H1 (cell line): ENCODE measurements around the gene TNIK. TPM values are rescaled to one million over a fixed set of nuclear protein-coding genes. Genes with fewer than 3 reads are reported as not detected.
A peak's percentile ranks its signal among the peaks of the same experiment; 100 is the strongest.

Experiments
- CTCF ChIA-PET: fragments of 300-600 bp; sonication (Branson Sonifier 250); formaldehyde crosslinking; loops from one replicate; lab custom pipeline; 2021; ENCODE audit not compliant: partially characterized antibody; lab: Charles Lee
- POLR2A ChIA-PET: fragments of 300-600 bp; sonication (Branson Sonifier 250); formaldehyde crosslinking; loops from one replicate; lab custom pipeline; 2021; ENCODE audit warnings: inconsistent platforms; ENCODE audit not compliant: partially characterized antibody; lab: Charles Lee
- DNase-seq, 2 experiments: peaks; one replicate each; pipeline versions ENCODE4 v3.0.0 to v3.0.0-alpha.2; 2010 to 2022; ENCODE audit warnings: low spot score in 2 of 2, low read depth in 1 of 2, mixed read lengths in 1 of 2
- FAIRE-seq: peaks from 2 replicates; lab custom pipeline; 2011; peaks lifted over from hg19 to GRCh38; lab: Jason Lieb, UNC
- H2AFZ ChIP-seq: 2 replicates; pipeline ENCODE4 v1.8.1; 2012; ENCODE audit warnings: low read length, inconsistent platforms
- H2AK5ac ChIP-seq: 2 replicates; pipeline ENCODE4 v1.6.1; 2013; ENCODE audit warnings: low read depth, low read length
- H2BK120ac ChIP-seq: replicated peaks from 2 replicates; pipeline ENCODE3; 2013; ENCODE audit warnings: low read depth, low read length, inconsistent platforms
- H2BK12ac ChIP-seq: 2 replicates; pipeline ENCODE4 v1.6.1; 2013; ENCODE audit warnings: low read depth, low read length
- H2BK15ac ChIP-seq: 2 replicates; pipeline ENCODE4 v1.6.1; 2013; ENCODE audit warnings: low read length
- H2BK20ac ChIP-seq: 2 replicates; pipeline ENCODE4 v1.6.1; 2013; ENCODE audit warnings: low read length
- H2BK5ac ChIP-seq: 2 replicates; pipeline ENCODE4 v1.6.1; 2013; ENCODE audit warnings: low read depth, low read length
- H3K14ac ChIP-seq: 2 replicates; pipeline ENCODE4 v1.6.1; 2013; ENCODE audit warnings: inconsistent platforms; ENCODE audit not compliant: insufficient read length
- H3K18ac ChIP-seq: 2 replicates; pipeline ENCODE4 v1.6.1; 2013; ENCODE audit warnings: low read length; ENCODE audit errors: extremely low read depth
- H3K23ac ChIP-seq: 2 replicates; pipeline ENCODE4 v1.6.1; 2013; ENCODE audit warnings: inconsistent platforms; ENCODE audit not compliant: insufficient read length
- H3K23me2 ChIP-seq: 2 replicates; pipeline ENCODE4 v1.6.1; 2013; ENCODE audit warnings: low read depth, low read length
- H3K27ac ChIP-seq: 2 replicates; pipeline ENCODE4 v1.6.1; 2011; ENCODE audit warnings: low read depth, low read length, inconsistent platforms
- H3K27me3 ChIP-seq, 4 experiments: replicated peaks in 1 of 4; 1 replicate in 1 of 4; 2 replicates in 3 of 4; pipeline versions ENCODE4 v1.6.1 to v1.8.1; 2011 to 2013; ENCODE audit warnings: low read length in 3 of 4, mild to moderate bottlenecking in 3 of 4, inconsistent platforms in 2 of 4, mixed read lengths in 2 of 4, moderate library complexity in 1 of 4; ENCODE audit not compliant: control insufficient read depth in 3 of 4, insufficient read depth in 3 of 4; ENCODE audit errors: extremely low read depth in 1 of 4
- H3K36me3 ChIP-seq, 4 experiments: 2 replicates each; pipeline versions ENCODE4 v1.6.1 to v1.8.1; 2011 to 2013; ENCODE audit warnings: mild to moderate bottlenecking in 4 of 4, low read length in 3 of 4, moderate library complexity in 2 of 4, control low read depth in 1 of 4, inconsistent platforms in 1 of 4; ENCODE audit not compliant: insufficient read depth in 4 of 4, control insufficient read depth in 2 of 4
- H3K4ac ChIP-seq: replicated peaks from 2 replicates; pipeline ENCODE3; 2013; ENCODE audit warnings: low read length, low read depth, mixed read lengths, inconsistent platforms; ENCODE audit not compliant: insufficient read length
- H3K4me1 ChIP-seq, 4 experiments: replicated peaks in 1 of 4; 1 replicate in 1 of 4; 2 replicates in 3 of 4; pipeline versions ENCODE4 v1.6.1 to v1.8.1; 2011 to 2013; ENCODE audit warnings: low read length in 3 of 4, inconsistent platforms in 2 of 4, mixed read lengths in 1 of 4; ENCODE audit not compliant: insufficient read depth in 4 of 4, control insufficient read depth in 3 of 4
- H3K4me2 ChIP-seq, 2 experiments: 2 replicates each; pipeline versions ENCODE4 v1.6.1 to v1.8.1; 2011 to 2013; ENCODE audit warnings: low read depth in 2 of 2, low read length in 2 of 2, control low read depth in 1 of 2, inconsistent platforms in 1 of 2, mild to moderate bottlenecking in 1 of 2; ENCODE audit not compliant: insufficient read depth in 1 of 2
- H3K4me3 ChIP-seq, 4 experiments: fragments of 200-600, 300-600 bp in 1 of 4; sonication (generic), shearing (Covaris generic), sonication (Bioruptor Twin) in 1 of 4; 2 replicates each; pipeline versions ENCODE4 v1.5.1 to v1.8.1; 2011 to 2016; ENCODE audit warnings: low read length in 4 of 4, low read depth in 3 of 4, control low read depth in 2 of 4, inconsistent platforms in 2 of 4, mild to moderate bottlenecking in 2 of 4, mixed read lengths in 1 of 4, moderate library complexity in 1 of 4; ENCODE audit not compliant: insufficient read depth in 2 of 4; ENCODE audit errors: extremely low read depth in 1 of 4
- H3K56ac ChIP-seq: replicated peaks from 2 replicates; pipeline ENCODE3; 2013; ENCODE audit warnings: low read depth, mild to moderate bottlenecking, mixed read lengths, low read length, inconsistent platforms; ENCODE audit not compliant: insufficient read length
- H3K79me1 ChIP-seq: 2 replicates; pipeline ENCODE4 v1.6.1; 2013; ENCODE audit warnings: low read depth, low read length, control low read depth
- H3K79me2 ChIP-seq, 2 experiments: 2 replicates each; pipeline versions ENCODE4 v1.6.1 to v1.8.1; 2012 to 2013; ENCODE audit warnings: low read length in 2 of 2, mild to moderate bottlenecking in 2 of 2, inconsistent platforms in 1 of 2; ENCODE audit not compliant: insufficient read depth in 2 of 2, control insufficient read depth in 1 of 2
- H3K9ac ChIP-seq, 4 experiments: replicated peaks in 1 of 4; 1 replicate in 1 of 4; 2 replicates in 3 of 4; pipeline versions ENCODE4 v1.6.1 to v1.8.1; 2011 to 2013; ENCODE audit warnings: low read depth in 3 of 4, low read length in 3 of 4, control low read depth in 2 of 4, mild to moderate bottlenecking in 2 of 4, moderate library complexity in 2 of 4, inconsistent platforms in 1 of 4; ENCODE audit errors: extremely low read depth in 1 of 4
- H3K9me3 ChIP-seq, 2 experiments: 2 replicates each; pipeline versions ENCODE4 v1.6.1 to v1.8.1; 2012 to 2013; ENCODE audit warnings: mild to moderate bottlenecking in 2 of 2, moderate library complexity in 2 of 2, control low read depth in 1 of 2, inconsistent platforms in 1 of 2, low read depth in 1 of 2, low read length in 1 of 2, mixed read lengths in 1 of 2; ENCODE audit not compliant: insufficient read depth in 2 of 2
- H4K20me1 ChIP-seq, 2 experiments: replicated peaks in 1 of 2; 2 replicates each; pipeline versions ENCODE3 to v1.8.1; 2011 to 2013; ENCODE audit warnings: inconsistent platforms in 2 of 2, low read length in 2 of 2, mild to moderate bottlenecking in 1 of 2; ENCODE audit not compliant: insufficient read depth in 2 of 2, control insufficient read depth in 1 of 2
- H4K5ac ChIP-seq: 2 replicates; pipeline ENCODE4 v1.6.1; 2013; ENCODE audit warnings: low read length, low read depth, mixed read lengths, inconsistent platforms; ENCODE audit not compliant: insufficient read length
- H4K8ac ChIP-seq: 2 replicates; pipeline ENCODE4 v1.8.0; 2013; ENCODE audit warnings: mild to moderate bottlenecking, moderate library complexity, low read length, inconsistent platforms; ENCODE audit not compliant: insufficient read depth; ENCODE audit errors: extremely low read depth
- H4K91ac ChIP-seq: replicated peaks from 2 replicates; pipeline ENCODE3; 2013; ENCODE audit warnings: low read length, mixed read lengths, inconsistent platforms; ENCODE audit not compliant: insufficient read length
- ATF3 ChIP-seq: IDR thresholded peaks from 2 replicates; pipeline ENCODE4 v1.6.1; 2011; ENCODE audit warnings: low read depth, mild to moderate bottlenecking, low read length; ENCODE audit not compliant: insufficient read depth
- CHD1 ChIP-seq: IDR thresholded peaks from 2 replicates; pipeline ENCODE4 v1.6.1; 2012; ENCODE audit warnings: low read depth, low read length, improper control_type of control experiment
- CTCF ChIP-seq, 3 experiments: IDR thresholded peaks; 1 replicate in 2 of 3; 2 replicates in 1 of 3; pipeline versions ENCODE4 v1.5.1 to v1.6.1; 2011; ENCODE audit warnings: low read length in 3 of 3, mild to moderate bottlenecking in 3 of 3, inconsistent platforms in 2 of 3, low read depth in 1 of 3, moderate library complexity in 1 of 3; ENCODE audit not compliant: insufficient read depth in 1 of 3; ENCODE audit errors: control extremely low read depth in 1 of 3
- PHF8 ChIP-seq: fragments of 200-600 bp; sonication (generic); conservative IDR thresholded peaks from 2 replicates; pipeline ENCODE4 v1.7.1; 2012; ENCODE audit warnings: low read depth, mild to moderate bottlenecking, inconsistent platforms, low read length, moderate library complexity
- POLR2A ChIP-seq, 2 experiments: IDR thresholded peaks; 1 replicate in 1 of 2; 2 replicates in 1 of 2; pipeline ENCODE4 v1.6.1; 2011; ENCODE audit warnings: low read depth in 2 of 2, low read length in 2 of 2, mild to moderate bottlenecking in 2 of 2; ENCODE audit errors: control extremely low read depth in 1 of 2
- RFX5 ChIP-seq: IDR thresholded peaks from 2 replicates; pipeline ENCODE4 v1.6.1; 2011; ENCODE audit warnings: low read depth, low read length, improper control_type of control experiment, borderline replicate concordance
- TAF7 ChIP-seq: optimal IDR thresholded peaks from 2 replicates; pipeline ENCODE3; 2011; ENCODE audit warnings: low read depth, mild to moderate bottlenecking, inconsistent platforms, low read length, moderate library complexity, borderline replicate concordance
- WGBS, 2 experiments: shearing (Covaris generic) in 1 of 2; methylation state at CpG; one replicate each; pipeline versions ENCODE4 v1.1.6 to v1.1.7; 2013 to 2015; ENCODE audit warnings: low lambda C conversion rate in 2 of 2, mixed read lengths in 2 of 2, inconsistent platforms in 1 of 2, low coverage in 1 of 2, missing lambda C conversion rate in 1 of 2; ENCODE audit not compliant: insufficient replicate concordance in 2 of 2, insufficient coverage in 1 of 2, insufficient read length in 1 of 2; ENCODE audit errors: extremely low coverage in 1 of 2, missing lambda C conversion rate in 1 of 2; 5-methylcytosine and 5-hydroxymethylcytosine counted together
- polyA plus RNA-seq, 7 experiments: library from polyadenylated mRNA; depleted of rRNA in 3 of 7; stranded (reverse) in 5 of 7; unstranded in 2 of 7; fragments of >200 nt in 5 of 7; fragments of 200-250 nt in 2 of 7; gene quantifications; 1 replicate in 5 of 7; 2 replicates in 1 of 7; 4 replicates in 1 of 7; pipeline versions ENCODE4 v1.2.1 to v1.2.3, GENCODE V29; 2011 to 2013; ENCODE audit warnings: missing spikeins in 2 of 7, mixed read lengths in 2 of 7
- total RNA-seq: library from RNA; stranded (reverse); fragmentation: NEBNext Ultra II Directional; extraction: Animal tissue kit (Norgen Biotek cat#: 25700); gene quantifications from 2 replicates; pipeline ENCODE4 v1.2.1, GENCODE V29; 2021
- TF ChIP-seq, protein P1 (sequence below): IDR thresholded peaks from 2 replicates; pipeline ENCODE4 v1.6.1; 2011; ENCODE audit warnings: low read length, improper control_type of control experiment

TNIK gene
- total and polyA plus RNA-seq, 2 of the 8 experiments (the other 6 are each of a cell fraction or from before 2014, with no cell fraction given): 7.4 to 42.0 TPM

GRCh38 chr3:171165983-171166382 lies 294.2 kb downstream of the TNIK start:
- H3K4me3 ChIP-seq: no peak overlapping the region
- H3K9me3 ChIP-seq: peaks cover 5 to 7% of the 10 kb centered on the region in 2 experiments
- 95% methylated on average over 1 of the region's 1 CpG; no CpG with 5 or more reads in 1 of the 2 experiments for WGBS, 2 experiments
- no peak overlapping the region for H3K27ac ChIP-seq
- H4K8ac ChIP-seq: no peak overlapping the region
- peaks cover 0 to 15% (median 0%) of the 10 kb centered on the region in 4 experiments; a peak in 2 of 8 replicates for H3K36me3 ChIP-seq
- no peak overlapping the region for H2BK120ac ChIP-seq
- no peaks in the 10 kb centered on the region for H4K20me1 ChIP-seq
- H3K4me1 ChIP-seq: peaks cover 0 to 12% (median 5%) of the 10 kb centered on the region in 4 experiments; a peak in 4 of 7 replicates
- H4K91ac ChIP-seq: peak overlapping the region; percentile 22
- H3K4me2 ChIP-seq: peak overlapping the region in 1 of 2 experiments; percentile 9; a peak in 2 of 4 replicates
- no peak overlapping the region for H2BK15ac ChIP-seq
- no peaks in the 10 kb centered on the region for H3K79me2 ChIP-seq
- H4K5ac ChIP-seq: no peak overlapping the region
- H2AFZ ChIP-seq: no peak overlapping the region
- H3K79me1 ChIP-seq: no peaks in the 10 kb centered on the region
- no peak overlapping the region for H3K4ac ChIP-seq
- CTCF ChIA-PET: interaction anchor here (0.6 to 1.7 kb wide), 6 partner anchors 20 to 400 kb away, joined by 3 to 6 read pairs (median 4); no protein-coding TSS in a partner anchor
- H2AK5ac ChIP-seq: no peak overlapping the region
- no peak overlapping the region for H3K18ac ChIP-seq
- POLR2A ChIA-PET: no interaction called here
- H3K27me3 ChIP-seq: no peaks in the 10 kb centered on the region
- H3K56ac ChIP-seq: no peak overlapping the region
- no peak overlapping the region for H3K14ac ChIP-seq
- peak overlapping the region; percentile 11; the same call in 1 of the 2 replicates for H2BK5ac ChIP-seq
- no peaks in the 10 kb centered on the region for H3K23me2 ChIP-seq
- no peak for FAIRE-seq
- no peak overlapping the region for H3K9ac ChIP-seq
- H3K23ac ChIP-seq: no peak overlapping the region
- H2BK12ac ChIP-seq: peak overlapping the region; percentile 52; the same call in 1 of the 2 replicates
- DNase-seq: no peak
- H2BK20ac ChIP-seq: peak overlapping the region; percentile 52; the same call in 1 of the 2 replicates
- TF ChIP-seq, protein P1, sequence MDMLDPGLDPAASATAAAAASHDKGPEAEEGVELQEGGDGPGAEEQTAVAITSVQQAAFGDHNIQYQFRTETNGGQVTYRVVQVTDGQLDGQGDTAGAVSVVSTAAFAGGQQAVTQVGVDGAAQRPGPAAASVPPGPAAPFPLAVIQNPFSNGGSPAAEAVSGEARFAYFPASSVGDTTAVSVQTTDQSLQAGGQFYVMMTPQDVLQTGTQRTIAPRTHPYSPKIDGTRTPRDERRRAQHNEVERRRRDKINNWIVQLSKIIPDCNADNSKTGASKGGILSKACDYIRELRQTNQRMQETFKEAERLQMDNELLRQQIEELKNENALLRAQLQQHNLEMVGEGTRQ: no peak
- TF ChIP-seq RFX5 (no peak), PHF8 (no peak), ATF3 (no peak), POLR2A (IDR thresholded peaks at IDR 0.05; ENCODE audit: control extremely low read depth in 1 of 2, low read depth in 2 of 2, low read length in 2 of 2) (no peak), CHD1 (no peak), TAF7 (no peak), CTCF (IDR thresholded peaks at IDR 0.05; ENCODE audit: control extremely low read depth in 1 of 3, insufficient read depth in 1 of 3, low read depth in 1 of 3, low read length in 3 of 3) (no peak)
